Measurements from ENCODE around the gene MAP4.

DNA sequence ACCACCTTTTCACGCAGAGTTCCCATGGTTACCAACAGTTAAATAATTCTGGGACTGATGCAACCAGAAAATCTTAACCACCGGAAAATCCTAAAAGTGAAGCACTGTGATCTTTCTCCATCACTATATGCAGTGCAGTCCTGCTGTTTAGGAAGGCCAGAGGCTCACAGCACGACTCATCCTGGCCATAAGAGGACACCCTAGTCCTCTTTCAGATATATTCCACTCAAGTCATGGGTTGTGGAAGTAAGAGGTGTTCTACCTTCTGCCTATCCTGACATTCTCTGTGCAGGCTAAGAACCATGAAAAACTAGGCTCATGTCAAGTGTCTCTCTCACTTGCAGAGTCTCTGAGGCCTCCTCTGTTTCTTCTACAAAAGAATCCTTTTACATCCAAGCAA, 146.1 kb downstream of the MAP4 start:
- TF ChIP-seq, protein P1, sequence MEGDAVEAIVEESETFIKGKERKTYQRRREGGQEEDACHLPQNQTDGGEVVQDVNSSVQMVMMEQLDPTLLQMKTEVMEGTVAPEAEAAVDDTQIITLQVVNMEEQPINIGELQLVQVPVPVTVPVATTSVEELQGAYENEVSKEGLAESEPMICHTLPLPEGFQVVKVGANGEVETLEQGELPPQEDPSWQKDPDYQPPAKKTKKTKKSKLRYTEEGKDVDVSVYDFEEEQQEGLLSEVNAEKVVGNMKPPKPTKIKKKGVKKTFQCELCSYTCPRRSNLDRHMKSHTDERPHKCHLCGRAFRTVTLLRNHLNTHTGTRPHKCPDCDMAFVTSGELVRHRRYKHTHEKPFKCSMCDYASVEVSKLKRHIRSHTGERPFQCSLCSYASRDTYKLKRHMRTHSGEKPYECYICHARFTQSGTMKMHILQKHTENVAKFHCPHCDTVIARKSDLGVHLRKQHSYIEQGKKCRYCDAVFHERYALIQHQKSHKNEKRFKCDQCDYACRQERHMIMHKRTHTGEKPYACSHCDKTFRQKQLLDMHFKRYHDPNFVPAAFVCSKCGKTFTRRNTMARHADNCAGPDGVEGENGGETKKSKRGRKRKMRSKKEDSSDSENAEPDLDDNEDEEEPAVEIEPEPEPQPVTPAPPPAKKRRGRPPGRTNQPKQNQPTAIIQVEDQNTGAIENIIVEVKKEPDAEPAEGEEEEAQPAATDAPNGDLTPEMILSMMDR (IDR thresholded peaks at IDR 0.05), result no peak
- TF ChIP-seq POLR2AphosphoS5 (IDR thresholded peaks at IDR 0.05), result no peak
